Muscle of leg (tissue), 11 donors: ENCODE results near the gene ULBP3. TPM values are rescaled to one million over a fixed set of nuclear protein-coding genes. Genes with fewer than 3 reads are reported as not detected.

Source experiments
- DNase-seq: peaks from one replicate; pipeline ENCODE4 v3.0.0; 2013
- H3K27ac ChIP-seq: one replicate; pipeline ENCODE4 v1.5.1; 2013; ENCODE audit warnings: mild to moderate bottlenecking, low read length, control low read depth
- H3K27me3 ChIP-seq: one replicate; pipeline ENCODE4 v1.6.1; 2013; ENCODE audit warnings: low read length; ENCODE audit not compliant: control insufficient read depth, insufficient read depth
- H3K36me3 ChIP-seq: one replicate; pipeline ENCODE4 v1.6.1; 2013; ENCODE audit warnings: low read length; ENCODE audit not compliant: control insufficient read depth, insufficient read depth
- H3K4me1 ChIP-seq: one replicate; pipeline ENCODE4 v1.6.1; 2013; ENCODE audit warnings: low read length; ENCODE audit not compliant: control insufficient read depth, insufficient read depth
- H3K4me3 ChIP-seq: one replicate; pipeline ENCODE4 v1.5.1; 2013; ENCODE audit warnings: low read length, control low read depth
- H3K9me3 ChIP-seq: replicated peaks from 2 replicates; pipeline ENCODE4 v1.6.1; 2013; ENCODE audit warnings: low read depth, low read length; ENCODE audit not compliant: control insufficient read depth
- WGBS: methylation state at CpG from one replicate; pipeline ENCODE4 v1.1.5; 2013; ENCODE audit warnings: missing lambda C conversion rate; ENCODE audit not compliant: insufficient coverage; 5-methylcytosine and 5-hydroxymethylcytosine counted together
- polyA plus RNA-seq, 8 donors: library from polyadenylated mRNA; unstranded; fragments of 120-200 nt; gene quantifications; one replicate each; pipeline versions ENCODE4 v1.2.1 to v1.2.3, GENCODE V29; 2013; ENCODE audit warnings: inconsistent platforms in 1 of 8, low replicate concordance in 1 of 8; ENCODE audit not compliant: insufficient read length in 8 of 8, insufficient read depth in 1 of 8
- total RNA-seq: library from RNA; stranded (reverse); fragments of 120-200 nt; gene quantifications from one replicate; pipeline ENCODE4 v1.2.4, GENCODE V29; 2013

ULBP3 gene
- total and polyA plus RNA-seq, 9 donors, result 1.5 to 3.9 (median 2.6) TPM

DNA sequence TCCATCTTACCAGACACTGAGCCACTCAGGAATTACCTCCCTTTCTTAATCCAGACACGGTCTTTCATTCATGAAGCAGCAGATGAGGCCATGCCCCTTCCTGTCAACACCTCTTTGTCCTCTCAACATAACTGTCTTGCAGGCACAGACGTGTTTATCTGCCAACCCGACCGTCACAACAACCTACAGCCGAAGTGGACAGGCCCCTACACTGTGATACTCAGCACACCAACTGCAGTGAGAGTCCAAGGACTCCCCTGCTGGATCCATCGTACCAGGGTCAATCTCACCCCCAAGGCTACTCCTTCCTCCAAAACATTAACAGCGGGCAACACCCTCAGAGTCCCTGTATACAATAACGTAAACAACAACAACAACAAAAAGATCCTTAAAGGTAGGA lies 30.6 kb upstream of the ULBP3 start:
- H3K27me3 ChIP-seq, result peaks cover 2% of the 10 kb centered on the region
- WGBS, result 82% methylated on average over 6 of the region's 8 CpGs
- H3K4me1 ChIP-seq, result no peaks in the 10 kb centered on the region
- H3K4me3 ChIP-seq, result no peak overlapping the region
- no peak for DNase-seq
- no peaks in the 10 kb centered on the region for H3K36me3 ChIP-seq
- H3K27ac ChIP-seq, result no peak overlapping the region
- H3K9me3 ChIP-seq, result no peaks in the 10 kb centered on the region

GRCh38 chr6:150098155-150098554 lies 29.2 kb upstream of the ULBP3 start:
- no peaks in the 10 kb centered on the region for H3K9me3 ChIP-seq
- 85% methylated on average over 9 of the region's 10 CpGs for WGBS

GRCh38 chr6:150093397-150093796 lies 24.5 kb upstream of the ULBP3 start:
- Histone ChIP-seq H3K27ac (no peak overlapping the region), H3K27me3 (peaks cover 2% of the 10 kb centered on the region), H3K36me3 (no peaks in the 10 kb centered on the region), H3K4me1 (no peaks in the 10 kb centered on the region), H3K9me3 (no peaks in the 10 kb centered on the region), H3K4me3 (no peak overlapping the region)
- no peak for DNase-seq
- WGBS, result 55% methylated on average over 6 of the region's 6 CpGs

More at GRCh38 chr6:150098155-150098554, 29.2 kb upstream of the ULBP3 start:
- Histone ChIP-seq H3K4me1 (no peaks in the 10 kb centered on the region), H3K27me3 (peaks cover 2% of the 10 kb centered on the region), H3K27ac (no peak overlapping the region), H3K36me3 (no peaks in the 10 kb centered on the region), H3K4me3 (no peak overlapping the region)
- DNase-seq, result no peak

GRCh38 chr6:150091476-150091875 lies 22.6 kb upstream of the ULBP3 start:
- peaks cover 2% of the 10 kb centered on the region for H3K27me3 ChIP-seq
- no peaks in the 10 kb centered on the region for H3K4me1 ChIP-seq
- 86% methylated on average over 2 of the region's 4 CpGs for WGBS
- no peaks in the 10 kb centered on the region for H3K36me3 ChIP-seq
- no peak overlapping the region for H3K4me3 ChIP-seq
- no peaks in the 10 kb centered on the region for H3K9me3 ChIP-seq
- no peak for DNase-seq
- H3K27ac ChIP-seq, result no peak overlapping the region

DNA sequence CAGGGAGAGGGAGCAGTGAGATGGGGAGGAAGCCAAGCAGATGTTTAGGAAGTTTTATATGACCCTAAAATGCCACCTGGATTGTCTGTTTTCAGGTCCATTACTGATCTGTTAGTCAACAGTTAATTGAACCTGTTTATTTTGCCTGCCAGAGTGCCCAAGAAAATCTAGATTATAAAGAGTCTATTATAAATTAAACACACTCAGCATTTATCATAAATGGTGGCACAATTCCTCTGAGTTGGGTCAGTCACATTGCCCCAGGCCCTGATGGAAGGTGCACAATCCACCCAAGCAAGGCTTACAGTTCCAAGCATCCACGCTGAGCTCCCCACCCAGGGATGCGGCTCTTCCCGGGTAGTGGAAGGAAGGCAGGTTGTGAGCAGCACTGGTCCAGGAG lies 21.4 kb upstream of the ULBP3 start:
- H3K9me3 ChIP-seq, result no peaks in the 10 kb centered on the region
- no peaks in the 10 kb centered on the region for H3K36me3 ChIP-seq
- WGBS, result no CpG with 5 or more reads among the region's 3 CpGs
- H3K4me1 ChIP-seq, result no peaks in the 10 kb centered on the region
- no peak overlapping the region for H3K27ac ChIP-seq
- H3K4me3 ChIP-seq, result no peak overlapping the region
- DNase-seq, result no peak
- H3K27me3 ChIP-seq, result no peaks in the 10 kb centered on the region

DNA sequence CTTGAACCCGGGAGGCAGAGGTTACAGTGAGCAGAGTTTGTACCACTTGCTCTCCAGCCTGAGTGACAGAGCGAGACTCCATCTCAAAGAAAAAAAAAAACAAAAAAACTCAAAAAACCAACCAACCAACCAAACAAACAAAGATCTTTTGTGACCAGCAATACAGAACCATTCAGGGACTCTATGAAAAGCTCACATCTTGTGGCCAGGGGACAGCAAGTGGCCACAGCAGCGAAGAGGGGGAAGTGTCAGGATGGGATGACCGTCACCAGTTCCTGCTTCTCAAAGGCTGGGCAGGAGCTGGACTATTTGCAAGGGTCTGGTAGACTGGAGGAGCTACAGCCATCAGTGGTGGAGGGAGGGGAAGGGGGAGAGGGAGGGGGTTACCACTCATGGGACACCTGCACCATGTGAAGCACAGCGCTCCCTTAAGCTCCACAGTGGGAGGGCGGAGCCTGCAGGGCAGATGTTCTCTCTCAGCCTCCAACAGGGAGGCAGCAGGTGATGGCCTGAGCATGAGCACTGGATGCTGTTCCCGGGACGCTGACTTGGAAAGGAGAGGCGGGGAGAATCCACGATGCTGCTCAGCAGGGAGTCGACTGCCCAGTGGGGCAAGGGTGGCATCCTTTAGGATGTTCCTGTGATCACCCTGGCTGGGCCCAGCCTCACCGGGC lies 19.7 kb upstream of the ULBP3 start:
- no peaks in the 10 kb centered on the region for H3K27me3 ChIP-seq
- no peak overlapping the region for H3K4me3 ChIP-seq
- no peaks in the 10 kb centered on the region for H3K4me1 ChIP-seq
- 78% methylated on average over 11 of the region's 12 CpGs for WGBS
- H3K27ac ChIP-seq, result no peak overlapping the region
- no peaks in the 10 kb centered on the region for H3K9me3 ChIP-seq
- H3K36me3 ChIP-seq, result no peaks in the 10 kb centered on the region
- DNase-seq, result no peak

DNA sequence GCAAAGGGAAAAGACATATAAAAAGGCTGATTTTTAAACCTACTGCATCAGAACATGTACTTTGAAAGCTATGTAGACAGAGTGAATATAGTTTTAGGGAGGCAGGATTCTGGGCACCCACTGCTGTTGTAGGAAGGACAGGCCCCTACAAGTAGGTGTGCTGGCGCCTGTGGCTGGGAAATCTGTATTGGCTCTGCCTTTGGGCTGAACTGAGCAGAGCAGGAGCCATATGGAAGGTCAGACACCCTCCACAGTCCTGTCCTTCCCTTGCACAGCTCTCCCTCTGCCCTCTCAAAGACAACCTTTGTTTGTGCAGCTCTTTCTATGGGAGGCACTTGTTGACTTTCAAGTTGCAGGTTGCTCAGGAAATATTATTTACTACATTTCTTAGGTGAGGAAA lies 18.4 kb upstream of the ULBP3 start:
- Histone ChIP-seq H3K9me3 (no peaks in the 10 kb centered on the region), H3K27me3 (no peaks in the 10 kb centered on the region), H3K36me3 (no peaks in the 10 kb centered on the region), H3K27ac (no peak overlapping the region), H3K4me3 (no peak overlapping the region), H3K4me1 (no peaks in the 10 kb centered on the region)
- no peak for DNase-seq
- 75% methylated on average over 1 of the region's 1 CpG for WGBS

GRCh38 chr6:150086026-150086425 lies 17.1 kb upstream of the ULBP3 start:
- Histone ChIP-seq H3K27me3 (no peaks in the 10 kb centered on the region), H3K4me1 (no peaks in the 10 kb centered on the region), H3K27ac (no peak overlapping the region), H3K4me3 (no peak overlapping the region), H3K9me3 (no peaks in the 10 kb centered on the region), H3K36me3 (no peaks in the 10 kb centered on the region)
- no peak for DNase-seq
- 67% methylated on average over 3 of the region's 7 CpGs for WGBS

DNA sequence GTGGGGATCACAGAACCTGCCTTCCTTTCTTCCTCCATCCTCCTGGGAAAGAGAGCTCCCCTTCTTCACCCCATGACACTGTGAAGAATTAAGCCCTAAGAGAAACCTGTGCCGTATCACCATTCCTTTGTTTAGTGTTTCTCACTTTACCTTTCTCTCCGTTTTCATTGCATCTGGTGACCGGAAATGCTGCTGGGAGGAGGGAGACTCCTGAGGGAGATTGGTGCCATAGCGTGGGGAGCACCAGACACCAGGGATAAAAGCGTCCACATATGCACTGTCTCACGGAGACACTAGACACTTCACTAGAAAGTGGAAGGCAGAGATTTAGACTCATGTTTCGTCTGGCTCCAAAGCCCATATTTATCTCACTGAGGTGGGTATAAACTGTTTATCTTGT lies 15.5 kb upstream of the ULBP3 start:
- Histone ChIP-seq H3K4me3 (no peak overlapping the region), H3K4me1 (no peaks in the 10 kb centered on the region), H3K36me3 (no peaks in the 10 kb centered on the region), H3K9me3 (no peaks in the 10 kb centered on the region), H3K27ac (no peak overlapping the region), H3K27me3 (no peaks in the 10 kb centered on the region)
- no peak for DNase-seq
- whole genome bisulfite sequencing, result 76% methylated on average over 4 of the region's 7 CpGs

DNA sequence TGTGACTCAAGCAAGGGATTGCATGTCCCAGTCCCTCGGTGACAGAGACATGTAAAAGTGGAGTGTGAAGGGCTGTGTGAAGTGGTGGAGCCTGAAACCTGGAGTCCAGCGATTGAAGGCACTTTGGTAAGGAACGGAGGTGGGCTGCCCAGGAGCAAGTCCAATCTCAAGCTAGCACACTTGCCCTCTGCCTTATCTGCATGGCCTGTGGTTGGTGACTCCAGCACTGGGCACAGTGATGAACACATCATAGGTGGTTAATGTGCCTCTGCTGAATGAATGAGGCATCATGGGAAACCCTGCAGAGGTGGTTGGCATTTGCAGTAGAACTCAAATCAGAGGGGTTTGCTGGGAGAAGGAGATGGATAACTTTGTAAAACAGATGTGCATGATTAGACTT lies 14.9 kb upstream of the ULBP3 start:
- H3K27me3 ChIP-seq, result no peaks in the 10 kb centered on the region
- DNase-seq, result no peak
- no peak overlapping the region for H3K4me3 ChIP-seq
- no peaks in the 10 kb centered on the region for H3K36me3 ChIP-seq
- H3K9me3 ChIP-seq, result no peaks in the 10 kb centered on the region
- 83% methylated on average over 2 of the region's 3 CpGs for WGBS
- no peak overlapping the region for H3K27ac ChIP-seq
- H3K4me1 ChIP-seq, result no peaks in the 10 kb centered on the region

- no peaks in the 10 kb centered on the region for H3K36me3 ChIP-seq
- WGBS, result no CpG with 5 or more reads among the region's 4 CpGs
- no peaks in the 10 kb centered on the region for H3K4me1 ChIP-seq
- H3K4me3 ChIP-seq, result no peak overlapping the region
- no peak for DNase-seq
- H3K27me3 ChIP-seq, result no peaks in the 10 kb centered on the region
- no peaks in the 10 kb centered on the region for H3K9me3 ChIP-seq
- H3K27ac ChIP-seq, result no peak overlapping the region
Observed at GRCh38 chr6:150081702-150082101, 12.8 kb upstream of the ULBP3 start.
